SU-DHL-6 (cell line): ENCODE measurements around the gene HOXA13.

Experiments
- EZH2phosphoT487 ChIP-seq: fragments of 200-600 bp; sonication (generic), shearing (Covaris generic); conservative IDR thresholded peaks from 2 replicates; pipeline ENCODE4 v1.6.1; 2018; ENCODE audit warnings: mild to moderate bottlenecking, antibody characterized with exemption, low read length, moderate library complexity, mixed read lengths
- TF ChIP-seq, protein P1 (sequence below): fragments of 200-600 bp; sonication (generic); IDR thresholded peaks from one replicate; pipeline ENCODE4 v1.5.1; 2017; ENCODE audit warnings: antibody characterized with exemption, mild to moderate bottlenecking, low read length, moderate library complexity; ENCODE audit not compliant: insufficient read depth, poor library complexity, severe bottlenecking

DNA sequence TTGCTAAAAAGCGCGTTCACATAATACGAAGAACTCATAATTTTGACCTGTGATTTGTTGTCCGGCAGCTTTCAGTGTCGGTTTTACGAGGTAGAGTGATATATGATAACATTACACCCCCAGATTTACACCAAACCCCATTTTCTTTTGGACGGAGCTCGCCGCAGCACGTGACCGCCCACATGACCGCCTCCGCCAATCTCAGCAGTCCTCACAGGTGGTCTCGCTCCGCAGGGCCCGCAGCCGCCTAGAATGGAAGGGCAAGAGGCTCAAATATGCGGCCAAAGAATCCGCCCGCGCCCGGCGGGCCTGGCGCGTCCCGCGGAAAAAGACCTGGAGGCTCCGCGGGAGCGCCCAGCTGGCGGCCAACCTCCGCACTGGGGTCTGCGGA lies 43.4 kb downstream of the HOXA13 start, which contains the start of gene HOXA7:
- TF ChIP-seq, protein P1, sequence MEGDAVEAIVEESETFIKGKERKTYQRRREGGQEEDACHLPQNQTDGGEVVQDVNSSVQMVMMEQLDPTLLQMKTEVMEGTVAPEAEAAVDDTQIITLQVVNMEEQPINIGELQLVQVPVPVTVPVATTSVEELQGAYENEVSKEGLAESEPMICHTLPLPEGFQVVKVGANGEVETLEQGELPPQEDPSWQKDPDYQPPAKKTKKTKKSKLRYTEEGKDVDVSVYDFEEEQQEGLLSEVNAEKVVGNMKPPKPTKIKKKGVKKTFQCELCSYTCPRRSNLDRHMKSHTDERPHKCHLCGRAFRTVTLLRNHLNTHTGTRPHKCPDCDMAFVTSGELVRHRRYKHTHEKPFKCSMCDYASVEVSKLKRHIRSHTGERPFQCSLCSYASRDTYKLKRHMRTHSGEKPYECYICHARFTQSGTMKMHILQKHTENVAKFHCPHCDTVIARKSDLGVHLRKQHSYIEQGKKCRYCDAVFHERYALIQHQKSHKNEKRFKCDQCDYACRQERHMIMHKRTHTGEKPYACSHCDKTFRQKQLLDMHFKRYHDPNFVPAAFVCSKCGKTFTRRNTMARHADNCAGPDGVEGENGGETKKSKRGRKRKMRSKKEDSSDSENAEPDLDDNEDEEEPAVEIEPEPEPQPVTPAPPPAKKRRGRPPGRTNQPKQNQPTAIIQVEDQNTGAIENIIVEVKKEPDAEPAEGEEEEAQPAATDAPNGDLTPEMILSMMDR: no peak
- no peak for TF ChIP-seq EZH2phosphoT487
